H1 (cell line): Measurements from ENCODE around the gene GAPDH. TPM values are rescaled to one million over a fixed set of nuclear protein-coding genes. Genes with fewer than 3 reads are reported as not detected.

Experiments used
- CTCF ChIA-PET: fragments of 300-600 bp; sonication (Branson Sonifier 250); formaldehyde crosslinking; loops from one replicate; lab custom pipeline; 2021; ENCODE audit not compliant: partially characterized antibody; lab: Charles Lee
- POLR2A ChIA-PET: fragments of 300-600 bp; sonication (Branson Sonifier 250); formaldehyde crosslinking; loops from one replicate; lab custom pipeline; 2021; ENCODE audit warnings: inconsistent platforms; ENCODE audit not compliant: partially characterized antibody; lab: Charles Lee
- DNase-seq, 2 experiments: peaks; one replicate each; pipeline versions ENCODE4 v3.0.0 to v3.0.0-alpha.2; 2010 to 2022; ENCODE audit warnings: low spot score in 2 of 2, low read depth in 1 of 2, mixed read lengths in 1 of 2
- FAIRE-seq: peaks from 2 replicates; lab custom pipeline; 2011; peaks lifted over from hg19 to GRCh38; lab: Jason Lieb, UNC
- H2AFZ ChIP-seq: 2 replicates; pipeline ENCODE4 v1.8.1; 2012; ENCODE audit warnings: low read length, inconsistent platforms
- H2AK5ac ChIP-seq: 2 replicates; pipeline ENCODE4 v1.6.1; 2013; ENCODE audit warnings: low read depth, low read length
- H2BK120ac ChIP-seq: replicated peaks from 2 replicates; pipeline ENCODE3; 2013; ENCODE audit warnings: low read depth, low read length, inconsistent platforms
- H2BK12ac ChIP-seq: 2 replicates; pipeline ENCODE4 v1.6.1; 2013; ENCODE audit warnings: low read depth, low read length
- H2BK15ac ChIP-seq: 2 replicates; pipeline ENCODE4 v1.6.1; 2013; ENCODE audit warnings: low read length
- H2BK20ac ChIP-seq: 2 replicates; pipeline ENCODE4 v1.6.1; 2013; ENCODE audit warnings: low read length
- H2BK5ac ChIP-seq: 2 replicates; pipeline ENCODE4 v1.6.1; 2013; ENCODE audit warnings: low read depth, low read length
- H3K14ac ChIP-seq: 2 replicates; pipeline ENCODE4 v1.6.1; 2013; ENCODE audit warnings: inconsistent platforms; ENCODE audit not compliant: insufficient read length
- H3K18ac ChIP-seq: 2 replicates; pipeline ENCODE4 v1.6.1; 2013; ENCODE audit warnings: low read length; ENCODE audit errors: extremely low read depth
- H3K23ac ChIP-seq: 2 replicates; pipeline ENCODE4 v1.6.1; 2013; ENCODE audit warnings: inconsistent platforms; ENCODE audit not compliant: insufficient read length
- H3K23me2 ChIP-seq: 2 replicates; pipeline ENCODE4 v1.6.1; 2013; ENCODE audit warnings: low read depth, low read length
- H3K27ac ChIP-seq: 2 replicates; pipeline ENCODE4 v1.6.1; 2011; ENCODE audit warnings: low read depth, low read length, inconsistent platforms
- H3K27me3 ChIP-seq, 4 experiments: replicated peaks in 1 of 4; 1 replicate in 1 of 4; 2 replicates in 3 of 4; pipeline versions ENCODE4 v1.6.1 to v1.8.1; 2011 to 2013; ENCODE audit warnings: low read length in 3 of 4, mild to moderate bottlenecking in 3 of 4, inconsistent platforms in 2 of 4, mixed read lengths in 2 of 4, moderate library complexity in 1 of 4; ENCODE audit not compliant: control insufficient read depth in 3 of 4, insufficient read depth in 3 of 4; ENCODE audit errors: extremely low read depth in 1 of 4
- H3K36me3 ChIP-seq, 4 experiments: 2 replicates each; pipeline versions ENCODE4 v1.6.1 to v1.8.1; 2011 to 2013; ENCODE audit warnings: mild to moderate bottlenecking in 4 of 4, low read length in 3 of 4, moderate library complexity in 2 of 4, control low read depth in 1 of 4, inconsistent platforms in 1 of 4; ENCODE audit not compliant: insufficient read depth in 4 of 4, control insufficient read depth in 2 of 4
- H3K4ac ChIP-seq: replicated peaks from 2 replicates; pipeline ENCODE3; 2013; ENCODE audit warnings: low read length, low read depth, mixed read lengths, inconsistent platforms; ENCODE audit not compliant: insufficient read length
- H3K4me1 ChIP-seq, 4 experiments: replicated peaks in 1 of 4; 1 replicate in 1 of 4; 2 replicates in 3 of 4; pipeline versions ENCODE4 v1.6.1 to v1.8.1; 2011 to 2013; ENCODE audit warnings: low read length in 3 of 4, inconsistent platforms in 2 of 4, mixed read lengths in 1 of 4; ENCODE audit not compliant: insufficient read depth in 4 of 4, control insufficient read depth in 3 of 4
- H3K4me2 ChIP-seq, 2 experiments: 2 replicates each; pipeline versions ENCODE4 v1.6.1 to v1.8.1; 2011 to 2013; ENCODE audit warnings: low read depth in 2 of 2, low read length in 2 of 2, control low read depth in 1 of 2, inconsistent platforms in 1 of 2, mild to moderate bottlenecking in 1 of 2; ENCODE audit not compliant: insufficient read depth in 1 of 2
- H3K4me3 ChIP-seq, 4 experiments: fragments of 200-600, 300-600 bp in 1 of 4; sonication (generic), shearing (Covaris generic), sonication (Bioruptor Twin) in 1 of 4; 2 replicates each; pipeline versions ENCODE4 v1.5.1 to v1.8.1; 2011 to 2016; ENCODE audit warnings: low read length in 4 of 4, low read depth in 3 of 4, control low read depth in 2 of 4, inconsistent platforms in 2 of 4, mild to moderate bottlenecking in 2 of 4, mixed read lengths in 1 of 4, moderate library complexity in 1 of 4; ENCODE audit not compliant: insufficient read depth in 2 of 4; ENCODE audit errors: extremely low read depth in 1 of 4
- H3K56ac ChIP-seq: replicated peaks from 2 replicates; pipeline ENCODE3; 2013; ENCODE audit warnings: low read depth, mild to moderate bottlenecking, mixed read lengths, low read length, inconsistent platforms; ENCODE audit not compliant: insufficient read length
- H3K79me1 ChIP-seq: 2 replicates; pipeline ENCODE4 v1.6.1; 2013; ENCODE audit warnings: low read depth, low read length, control low read depth
- H3K79me2 ChIP-seq, 2 experiments: 2 replicates each; pipeline versions ENCODE4 v1.6.1 to v1.8.1; 2012 to 2013; ENCODE audit warnings: low read length in 2 of 2, mild to moderate bottlenecking in 2 of 2, inconsistent platforms in 1 of 2; ENCODE audit not compliant: insufficient read depth in 2 of 2, control insufficient read depth in 1 of 2
- H3K9ac ChIP-seq, 4 experiments: replicated peaks in 1 of 4; 1 replicate in 1 of 4; 2 replicates in 3 of 4; pipeline versions ENCODE4 v1.6.1 to v1.8.1; 2011 to 2013; ENCODE audit warnings: low read depth in 3 of 4, low read length in 3 of 4, control low read depth in 2 of 4, mild to moderate bottlenecking in 2 of 4, moderate library complexity in 2 of 4, inconsistent platforms in 1 of 4; ENCODE audit errors: extremely low read depth in 1 of 4
- H3K9me3 ChIP-seq, 2 experiments: 2 replicates each; pipeline versions ENCODE4 v1.6.1 to v1.8.1; 2012 to 2013; ENCODE audit warnings: mild to moderate bottlenecking in 2 of 2, moderate library complexity in 2 of 2, control low read depth in 1 of 2, inconsistent platforms in 1 of 2, low read depth in 1 of 2, low read length in 1 of 2, mixed read lengths in 1 of 2; ENCODE audit not compliant: insufficient read depth in 2 of 2
- H4K20me1 ChIP-seq, 2 experiments: replicated peaks in 1 of 2; 2 replicates each; pipeline versions ENCODE3 to v1.8.1; 2011 to 2013; ENCODE audit warnings: inconsistent platforms in 2 of 2, low read length in 2 of 2, mild to moderate bottlenecking in 1 of 2; ENCODE audit not compliant: insufficient read depth in 2 of 2, control insufficient read depth in 1 of 2
- H4K5ac ChIP-seq: 2 replicates; pipeline ENCODE4 v1.6.1; 2013; ENCODE audit warnings: low read length, low read depth, mixed read lengths, inconsistent platforms; ENCODE audit not compliant: insufficient read length
- H4K8ac ChIP-seq: 2 replicates; pipeline ENCODE4 v1.8.0; 2013; ENCODE audit warnings: mild to moderate bottlenecking, moderate library complexity, low read length, inconsistent platforms; ENCODE audit not compliant: insufficient read depth; ENCODE audit errors: extremely low read depth
- H4K91ac ChIP-seq: replicated peaks from 2 replicates; pipeline ENCODE3; 2013; ENCODE audit warnings: low read length, mixed read lengths, inconsistent platforms; ENCODE audit not compliant: insufficient read length
- CTBP2 ChIP-seq: IDR thresholded peaks from 2 replicates; pipeline ENCODE4 v1.7.0; 2011; ENCODE audit warnings: borderline replicate concordance, mild to moderate bottlenecking, moderate library complexity, mixed read lengths, low read length; ENCODE audit not compliant: insufficient read depth, insufficient read length
- E2F6 ChIP-seq: IDR thresholded peaks from 2 replicates; pipeline ENCODE4 v1.6.1; 2012; ENCODE audit warnings: inconsistent platforms
- FOSL1 ChIP-seq: IDR thresholded peaks from 2 replicates; pipeline ENCODE4 v1.6.1; 2011; ENCODE audit warnings: mild to moderate bottlenecking, low read depth, low read length, moderate library complexity; ENCODE audit not compliant: insufficient read depth
- GABPA ChIP-seq: IDR thresholded peaks from 2 replicates; pipeline ENCODE4 v1.6.1; 2011; ENCODE audit warnings: mild to moderate bottlenecking, low read length, moderate library complexity, borderline replicate concordance; ENCODE audit not compliant: insufficient read depth
- KDM5A ChIP-seq: fragments of 200-600 bp; IDR thresholded peaks from 2 replicates; pipeline ENCODE4 v1.7.1; 2012; ENCODE audit warnings: mild to moderate bottlenecking, low read length, inconsistent platforms, mixed read lengths
- PHF8 ChIP-seq: fragments of 200-600 bp; sonication (generic); conservative IDR thresholded peaks from 2 replicates; pipeline ENCODE4 v1.7.1; 2012; ENCODE audit warnings: low read depth, mild to moderate bottlenecking, inconsistent platforms, low read length, moderate library complexity
- POU5F1 ChIP-seq: IDR thresholded peaks from 2 replicates; pipeline ENCODE4 v1.6.1; 2011; ENCODE audit warnings: low read depth, mild to moderate bottlenecking, low read length, moderate library complexity
- SAP30 ChIP-seq: fragments of 300-600 bp; sonication (generic); IDR thresholded peaks from 2 replicates; pipeline ENCODE4 v1.7.1; 2012; ENCODE audit warnings: low read length, moderate library complexity, mild to moderate bottlenecking, inconsistent platforms; ENCODE audit not compliant: insufficient read depth, insufficient replicate concordance
- SIX5 ChIP-seq: IDR thresholded peaks from 2 replicates; pipeline ENCODE4 v1.6.1; 2011; ENCODE audit warnings: mild to moderate bottlenecking, low read depth, low read length
- SP4 ChIP-seq: IDR thresholded peaks from 2 replicates; pipeline ENCODE4 v1.6.1; 2012; ENCODE audit warnings: low read length, inconsistent platforms
- WGBS, 2 experiments: shearing (Covaris generic) in 1 of 2; methylation state at CpG; one replicate each; pipeline versions ENCODE4 v1.1.6 to v1.1.7; 2013 to 2015; ENCODE audit warnings: low lambda C conversion rate in 2 of 2, mixed read lengths in 2 of 2, inconsistent platforms in 1 of 2, low coverage in 1 of 2, missing lambda C conversion rate in 1 of 2; ENCODE audit not compliant: insufficient replicate concordance in 2 of 2, insufficient coverage in 1 of 2, insufficient read length in 1 of 2; ENCODE audit errors: extremely low coverage in 1 of 2, missing lambda C conversion rate in 1 of 2; 5-methylcytosine and 5-hydroxymethylcytosine counted together
- polyA plus RNA-seq, 7 experiments: library from polyadenylated mRNA; depleted of rRNA in 3 of 7; stranded (reverse) in 5 of 7; unstranded in 2 of 7; fragments of >200 nt in 5 of 7; fragments of 200-250 nt in 2 of 7; gene quantifications; 1 replicate in 5 of 7; 2 replicates in 1 of 7; 4 replicates in 1 of 7; pipeline versions ENCODE4 v1.2.1 to v1.2.3, GENCODE V29; 2011 to 2013; ENCODE audit warnings: missing spikeins in 2 of 7, mixed read lengths in 2 of 7
- total RNA-seq: library from RNA; stranded (reverse); fragmentation: NEBNext Ultra II Directional; extraction: Animal tissue kit (Norgen Biotek cat#: 25700); gene quantifications from 2 replicates; pipeline ENCODE4 v1.2.1, GENCODE V29; 2021

The GAPDH gene
- total and polyA plus RNA-seq, 2 of the 8 experiments (the other 6 are each of a cell fraction or from before 2014, with no cell fraction given), result 5,175 to 15,878 TPM

- H2BK20ac ChIP-seq, result no peak overlapping the region
- peak overlapping the region; percentile 89 for H3K18ac ChIP-seq
- peak overlapping the region; percentile 83 to 98 (median 90) for H3K4me3 ChIP-seq
- peak overlapping the region; percentile 53 for H3K14ac ChIP-seq
- DNase-seq (peak in 1 of 2 experiments; percentile 79), FAIRE-seq (no peak)
- no peaks in the 10 kb centered on the region; the same call in 1 of the 2 replicates for H3K79me1 ChIP-seq
- peak overlapping the region; percentile 89 to 99 (median 98) for H3K9ac ChIP-seq
- peak overlapping the region; percentile 98 for H3K27ac ChIP-seq
- 0% methylated on average over 46 of the region's 52 CpGs; no CpG with 5 or more reads in 1 of the 2 experiments for WGBS, 2 experiments
- no peak overlapping the region for H2AK5ac ChIP-seq
- H3K36me3 ChIP-seq, result peaks cover 30 to 54% (median 38%) of the 10 kb centered on the region in 4 experiments
- peaks cover 16% of the 10 kb centered on the region for H3K23me2 ChIP-seq
- H3K56ac ChIP-seq, result peak overlapping the region; percentile 96
- peak overlapping the region; percentile 82 for H3K4ac ChIP-seq
- no peak overlapping the region for H2AFZ ChIP-seq
- peak overlapping the region; percentile 93 for H4K8ac ChIP-seq
- peak overlapping the region; percentile 80 to 91 for H3K4me2 ChIP-seq
- CTCF ChIA-PET, result interaction anchor here (0.8 to 24.9 kb wide), 6 partner anchors 9 to 334 kb away, joined by 3 to 462 read pairs (median 4); partner anchors contain the start of genes IFFO1 and NOP2
- H2BK15ac ChIP-seq, result no peak overlapping the region
- POLR2A ChIA-PET, result interaction anchor here (0.8 to 11.4 kb wide), 59 partner anchors 9 to 337 kb away, joined by 3 to 665 read pairs (median 6); partner anchors contain the start of genes CDCA3, CHD4, COPS7A and IFFO1
- H2BK12ac ChIP-seq, result no peak overlapping the region
- H3K23ac ChIP-seq, result no peak overlapping the region
- no peaks in the 10 kb centered on the region for H3K9me3 ChIP-seq
- H4K91ac ChIP-seq, result peak overlapping the region; percentile 88
- peak overlapping the region; percentile 81 for H4K5ac ChIP-seq
- H3K79me2 ChIP-seq, result peaks cover 3 to 28% of the 10 kb centered on the region in 2 experiments; a peak in 3 of 4 replicates
- H4K20me1 ChIP-seq, result peaks cover 9 to 21% of the 10 kb centered on the region in 2 experiments
- no peaks in the 10 kb centered on the region for H3K27me3 ChIP-seq
- H2BK120ac ChIP-seq, result peak overlapping the region; percentile 33
- H2BK5ac ChIP-seq, result peak overlapping the region; percentile 90
- peaks cover 0 to 22% (median 19%) of the 10 kb centered on the region in 4 experiments; a peak in 6 of 7 replicates for H3K4me1 ChIP-seq
- no peak for TF ChIP-seq FOSL1
- TF ChIP-seq GABPA, result peak; percentile 27; the same call in 1 of the 2 replicates
- TF ChIP-seq POU5F1, result no peak
- no peak for TF ChIP-seq SIX5
- no peak for TF ChIP-seq CTBP2
- TF ChIP-seq KDM5A, result no peak
- peak; percentile 72 for TF ChIP-seq SAP30
- no peak; the same call in 1 of the 2 replicates for TF ChIP-seq SP4
- peak; percentile 34; the same call in 1 of the 2 replicates for TF ChIP-seq E2F6
- peak; percentile 56 for TF ChIP-seq PHF8
These were observed 804 bp downstream of the GAPDH start for GRCh38 chr12:6534945-6535696.
